IMR-90 (cell line): ENCODE measurements around the gene LGALS1. TPM values are rescaled to one million over a fixed set of nuclear protein-coding genes. Genes with fewer than 3 reads are reported as not detected.
A peak's percentile ranks its signal among the peaks of the same experiment; 100 is the strongest.

Experiments used
- ATAC-seq: fragments of 200-7000 bp; cut with Tn5 transposase; 2 replicates; pipeline ENCODE4 v1.9.1; 2020; ENCODE audit warnings: low read depth, mild to moderate bottlenecking, moderate library complexity
- BruUV-seq: library from RNA; stranded (reverse); fragments of 400-500 nt; replicated peaks from 2 replicates; lab custom pipeline; 2021; lab: Mats Ljungman, UMichigan
- CTCF ChIA-PET: fragments of 300-600 bp; formaldehyde crosslinking; extraction: SDS; loops from one replicate; lab custom pipeline; 2021; ENCODE audit warnings: antibody characterized with exemption; lab: Yijun Ruan, JAX
- POLR2A ChIA-PET: fragments of 300-600 bp; sonication (Branson Sonifier 250); formaldehyde crosslinking; loops from one replicate; lab custom pipeline; 2022; ENCODE audit warnings: antibody characterized with exemption; ENCODE audit not compliant: unreplicated experiment; lab: Charles Lee
- DNase-seq: peaks from one replicate; pipeline ENCODE4 v3.0.0; 2013
- H2AFZ ChIP-seq: replicated peaks from 2 replicates; pipeline ENCODE3; 2013; ENCODE audit warnings: low read length, mild to moderate bottlenecking; ENCODE audit not compliant: poor library complexity
- H2AK5ac ChIP-seq: 2 replicates; pipeline ENCODE4 v1.6.1; 2013; ENCODE audit warnings: low read depth, low read length, inconsistent platforms
- H2AK9ac ChIP-seq: replicated peaks from 2 replicates; pipeline ENCODE3; 2013; ENCODE audit warnings: mild to moderate bottlenecking, low read depth, low read length, moderate library complexity; ENCODE audit not compliant: poor library complexity
- H2BK120ac ChIP-seq: 2 replicates; pipeline ENCODE4 v1.6.1; 2013; ENCODE audit warnings: low read depth, low read length, inconsistent platforms
- H2BK15ac ChIP-seq: 3 replicates; pipeline ENCODE4 v1.6.1; 2013; ENCODE audit warnings: low read depth, low read length, inconsistent platforms
- H2BK20ac ChIP-seq: 2 replicates; pipeline ENCODE4 v1.6.1; 2013; ENCODE audit warnings: low read depth, mild to moderate bottlenecking, inconsistent platforms, low read length, moderate library complexity
- H2BK5ac ChIP-seq: 2 replicates; pipeline ENCODE4 v1.6.1; 2013; ENCODE audit warnings: mild to moderate bottlenecking, low read depth, low read length, inconsistent platforms; ENCODE audit not compliant: poor library complexity, severe bottlenecking
- H3K14ac ChIP-seq: replicated peaks from 2 replicates; pipeline ENCODE4 v1.6.1; 2013; ENCODE audit warnings: low read depth, low read length, inconsistent platforms
- H3K18ac ChIP-seq: 2 replicates; pipeline ENCODE4 v1.6.1; 2013; ENCODE audit warnings: low read depth, low read length, control low read depth
- H3K23ac ChIP-seq: 2 replicates; pipeline ENCODE4 v1.6.1; 2013; ENCODE audit warnings: low read depth, low read length, inconsistent platforms
- H3K27ac ChIP-seq: 2 replicates; pipeline ENCODE4 v1.5.1; 2013; ENCODE audit warnings: mild to moderate bottlenecking, control low read depth, low read length; ENCODE audit not compliant: insufficient read depth
- H3K27me3 ChIP-seq: 2 replicates; pipeline ENCODE4 v1.6.1; 2013; ENCODE audit warnings: low read length; ENCODE audit not compliant: control insufficient read depth, insufficient read depth
- H3K36me3 ChIP-seq: 2 replicates; pipeline ENCODE4 v1.6.1; 2013; ENCODE audit warnings: low read length, mixed read lengths; ENCODE audit not compliant: control insufficient read depth, insufficient read depth
- H3K4ac ChIP-seq: 2 replicates; pipeline ENCODE4 v1.6.1; 2013; ENCODE audit warnings: low read depth, low read length, inconsistent platforms
- H3K4me1 ChIP-seq: 2 replicates; pipeline ENCODE4 v1.6.1; 2013; ENCODE audit warnings: low read length, mixed read lengths; ENCODE audit not compliant: control insufficient read depth, insufficient read depth
- H3K4me2 ChIP-seq: 2 replicates; pipeline ENCODE4 v1.6.1; 2013; ENCODE audit warnings: low read depth, mild to moderate bottlenecking, control low read depth, low read length, moderate library complexity
- H3K4me3 ChIP-seq: 2 replicates; pipeline ENCODE4 v1.5.1; 2013; ENCODE audit warnings: low read depth, mild to moderate bottlenecking, control low read depth, low read length, moderate library complexity; ENCODE audit not compliant: insufficient read depth
- H3K56ac ChIP-seq: 2 replicates; pipeline ENCODE4 v1.6.1; 2013; ENCODE audit warnings: low read length, inconsistent platforms; ENCODE audit not compliant: insufficient read depth; ENCODE audit errors: extremely low read depth
- H3K79me1 ChIP-seq, 2 experiments: 2 replicates each; pipeline ENCODE4 v1.6.1; 2013; ENCODE audit warnings: low read length in 2 of 2, inconsistent platforms in 1 of 2, low read depth in 1 of 2
- H3K9ac ChIP-seq: 2 replicates; pipeline ENCODE4 v1.6.1; 2013; ENCODE audit warnings: low read depth, low read length, control low read depth
- H3K9me1 ChIP-seq: 2 replicates; pipeline ENCODE4 v1.6.1; 2013; ENCODE audit warnings: low read length, inconsistent platforms; ENCODE audit not compliant: insufficient read depth
- H3K9me3 ChIP-seq: 2 replicates; pipeline ENCODE4 v1.6.1; 2013; ENCODE audit warnings: low read length; ENCODE audit not compliant: control insufficient read depth, insufficient read depth
- H4K20me1 ChIP-seq: 2 replicates; pipeline ENCODE4 v1.6.1; 2013; ENCODE audit warnings: low read length, inconsistent platforms; ENCODE audit not compliant: insufficient read depth
- H4K5ac ChIP-seq: 2 replicates; pipeline ENCODE4 v1.6.1; 2013; ENCODE audit warnings: mild to moderate bottlenecking, low read depth, low read length, control low read depth
- H4K8ac ChIP-seq, 2 experiments: 2 replicates each; pipeline ENCODE4 v1.6.1; 2013; ENCODE audit warnings: low read depth in 2 of 2, low read length in 2 of 2, control low read depth in 1 of 2, inconsistent platforms in 1 of 2
- H4K91ac ChIP-seq: 2 replicates; pipeline ENCODE4 v1.6.1; 2013; ENCODE audit warnings: low read depth, low read length, inconsistent platforms; ENCODE audit not compliant: insufficient read depth
- BHLHE40 ChIP-seq: fragments of 150-350 bp; IDR thresholded peaks from 2 replicates; pipeline ENCODE4 v1.6.1; 2016; ENCODE audit warnings: mild to moderate bottlenecking, low read depth, low read length
- MXI1 ChIP-seq: IDR thresholded peaks from 2 replicates; pipeline ENCODE4 v1.6.1; 2012; ENCODE audit warnings: low read depth, mild to moderate bottlenecking, low read length, moderate library complexity, borderline replicate concordance
- USF2 ChIP-seq: fragments of 150-350 bp; IDR thresholded peaks from 2 replicates; pipeline ENCODE4 v1.6.1; 2017; ENCODE audit warnings: mild to moderate bottlenecking, antibody characterized with exemption, low read length, low read depth
- WGBS, 2 experiments: methylation state at CpG; one replicate each; pipeline versions ENCODE4 v1.1.5 to v1.1.7; 2013; ENCODE audit warnings: missing lambda C conversion rate in 2 of 2; ENCODE audit not compliant: insufficient read length in 1 of 2; ENCODE audit errors: extremely low coverage in 2 of 2; 5-methylcytosine and 5-hydroxymethylcytosine counted together
- dilution Hi-C: fragments of 300-500 bp; cut with HindIII; formaldehyde crosslinking; loops from one replicate; pipeline ENCODE4 v1.14.3; 2018; ENCODE audit warnings: low sequenced_read_pairs; ENCODE audit not compliant: unreplicated experiment
- in situ Hi-C: fragments of 300-500 bp; cut with MboI; formaldehyde crosslinking; loops from 3 replicates; pipeline ENCODE4 v1.14.3; 2019; ENCODE audit warnings: low sequenced_read_pairs, inconsistent platforms, mixed read lengths
- intact Hi-C: fragments of 100-400 bp; cut with micrococcal nuclease; formaldehyde crosslinking; loops from 2 replicates; pipeline ENCODE4 v1.10.0; 2022
- polyA plus RNA-seq, 3 experiments: library from polyadenylated mRNA; depleted of rRNA; stranded (reverse); fragments of >200 nt; gene quantifications; 2 replicates each; pipeline ENCODE4 v1.2.3, GENCODE V29; 2012; ENCODE audit warnings: low replicate concordance in 1 of 3
- total RNA-seq: library from RNA; depleted of rRNA; stranded (reverse); fragments of >200 nt; gene quantifications from 2 replicates; pipeline ENCODE4 v1.2.3, GENCODE V29; 2012

The LGALS1 gene
- total and polyA plus RNA-seq, 2 of the 4 experiments (the other 2 are of a cell fraction): 11,896 to 15,383 TPM

- H3K9ac ChIP-seq: no peak overlapping the region
- H4K5ac ChIP-seq: no peak overlapping the region
- H3K27me3 ChIP-seq: no peaks in the 10 kb centered on the region
- intact Hi-C loops: no loop called here
- BruUV-seq: no TSS peak
- no peak overlapping the region for H3K27ac ChIP-seq
- H2BK15ac ChIP-seq: no peak overlapping the region
- H2BK5ac ChIP-seq: no peak overlapping the region
- no peak overlapping the region for H3K18ac ChIP-seq
- H3K14ac ChIP-seq: 0 out of 2 replicates have a peak overlapping the region, but pooled peaks have one; percentile 17
- no peaks in the 10 kb centered on the region for H4K20me1 ChIP-seq
- H2AFZ ChIP-seq: peak overlapping the region; percentile 74
- H4K8ac ChIP-seq: no peak overlapping the region
- ChIA-PET CTCF (interaction anchor here (1.0 to 1.4 kb wide), 2 partner anchors 21 to 49 kb away, joined by 4 to 5 read pairs; partner anchors contain the start of genes NOL12 and PDXP), POLR2A (no interaction called here)
- in situ Hi-C loops: no loop called here
- 0 out of 2 replicates have a peak overlapping the region, but pooled peaks have one; percentile 16 for H2BK20ac ChIP-seq
- dilution Hi-C loops: no loop called here
- no peaks in the 10 kb centered on the region for H3K9me3 ChIP-seq
- ATAC-seq (no peak), DNase-seq (no peak)
- TF ChIP-seq MXI1 (peak; percentile 67; the same call in 1 of the 2 replicates), USF2 (peak; percentile 51; the same call in 1 of the 2 replicates), BHLHE40 (no peak)
- peaks cover 10% of the 10 kb centered on the region; the same call in 1 of the 2 replicates for H3K36me3 ChIP-seq
- peaks cover 19% of the 10 kb centered on the region for H3K9me1 ChIP-seq
- H3K79me1 ChIP-seq: peaks cover 0 to 70% of the 10 kb centered on the region in 2 experiments; a peak in 3 of 4 replicates
- H3K4ac ChIP-seq: peak overlapping the region; percentile 46
- H2BK120ac ChIP-seq: no peak overlapping the region
- peak overlapping the region; percentile 89 for H2AK9ac ChIP-seq
- no peak overlapping the region for H3K23ac ChIP-seq
- no peak overlapping the region for H3K56ac ChIP-seq
- no peak overlapping the region for H4K91ac ChIP-seq
- no CpG with 5 or more reads among the region's 3 CpGs for WGBS, 2 experiments
- no peak overlapping the region for H3K4me3 ChIP-seq
- H3K4me1 ChIP-seq: peaks cover 48% of the 10 kb centered on the region
- H2AK5ac ChIP-seq: 0 out of 2 replicates have a peak overlapping the region, but pooled peaks have one; percentile 17
- no peak overlapping the region for H3K4me2 ChIP-seq
Measured at GRCh38 chr22:37636949-37637273, 38.5 kb upstream of the LGALS1 start.
